Activated B cell treated with CpG ODN at 0.5 μM for 24 hours (primary cell): ENCODE results near the gene RRBP1. TPM values are rescaled to one million over a fixed set of nuclear protein-coding genes. Genes with fewer than 3 reads are reported as not detected.

Experiments
- ATAC-seq: fragments of 200-7000 bp; cut with Tn5 transposase; one replicate; pipeline ENCODE4 v1.10.0; 2021; ENCODE audit warnings: low read depth, mild to moderate bottlenecking, moderate library complexity
- CTCF ChIA-PET: fragments of 350-600 bp; sonication (Branson Sonifier 250); formaldehyde crosslinking; loops from one replicate; lab custom pipeline; 2021; ENCODE audit warnings: antibody characterized with exemption; lab: Charles Lee
- POLR2A ChIA-PET: fragments of 350-600 bp; sonication (Branson Sonifier 250); formaldehyde crosslinking; loops from one replicate; lab custom pipeline; 2021; ENCODE audit warnings: antibody characterized with exemption; lab: Charles Lee
- DNase-seq: peaks from one replicate; pipeline ENCODE4 v3.0.0; 2022
- H3K27ac Mint-ChIP-seq: one replicate; pipeline ENCODE4 v1.8.0; 2020; ENCODE audit warnings: mixed read lengths
- H3K27me3 Mint-ChIP-seq: one replicate; pipeline ENCODE4 v1.8.0; 2021; ENCODE audit warnings: mixed read lengths
- H3K36me3 Mint-ChIP-seq: one replicate; pipeline ENCODE4 v1.8.0; 2021; ENCODE audit warnings: low read depth, mixed read lengths
- H3K4me1 Mint-ChIP-seq: one replicate; pipeline ENCODE4 v1.8.0; 2021; ENCODE audit warnings: mixed read lengths
- H3K4me3 Mint-ChIP-seq: one replicate; pipeline ENCODE4 v1.8.0; 2020; ENCODE audit warnings: mild to moderate bottlenecking, mixed read lengths
- H3K9me3 Mint-ChIP-seq: one replicate; pipeline ENCODE4 v1.8.0; 2020; ENCODE audit warnings: mixed read lengths
- CTCF ChIP-seq: fragments of 200-600 bp; IDR thresholded peaks from one replicate; pipeline ENCODE4 v1.8.0; 2022; ENCODE audit warnings: antibody characterized with exemption, mild to moderate bottlenecking
- intact Hi-C: fragments of 100-400 bp; cut with micrococcal nuclease; formaldehyde crosslinking; loops from one replicate; pipeline ENCODE4 v1.15.1; 2024
- total RNA-seq: library from RNA; stranded (reverse); gene quantifications from 2 replicates; pipeline ENCODE4 v1.2.3, GENCODE V29; 2022

The RRBP1 gene
- total RNA-seq, 1 donor from 2014 or later, result 22.0 TPM

GRCh38 chr20:17675519-17676377 lies 6.3 kb downstream of the RRBP1 start:
- H3K4me3 Mint-ChIP-seq, result no peak overlapping the region
- no peak for ATAC-seq
- no peaks in the 10 kb centered on the region for H3K27me3 Mint-ChIP-seq
- ChIA-PET POLR2A (no interaction called here), CTCF (interaction anchor here (2.0 kb wide), 1 partner anchor 263 kb away, joined by 8 read pairs; no protein-coding TSS in a partner anchor)
- intact Hi-C loops, result no loop called here
- TF ChIP-seq CTCF, result no peak
- DNase-seq, result no peak
- H3K36me3 Mint-ChIP-seq, result no peaks in the 10 kb centered on the region
- H3K27ac Mint-ChIP-seq, result no peak overlapping the region
- no peaks in the 10 kb centered on the region for H3K9me3 Mint-ChIP-seq
- H3K4me1 Mint-ChIP-seq, result peaks cover 22% of the 10 kb centered on the region

- Mint-ChIP-seq H3K4me3 (no peak overlapping the region), H3K4me1 (peaks cover 15% of the 10 kb centered on the region), H3K27ac (no peak overlapping the region), H3K36me3 (no peaks in the 10 kb centered on the region), H3K27me3 (no peaks in the 10 kb centered on the region), H3K9me3 (no peaks in the 10 kb centered on the region)
- DNase-seq (no peak), ATAC-seq (no peak)
- TF ChIP-seq CTCF, result no peak
- ChIA-PET POLR2A (no interaction called here), CTCF (no interaction called here)
- intact Hi-C loops, result no loop called here
These were observed 7.1 kb downstream of the RRBP1 start for GRCh38 chr20:17674722-17675518.

GRCh38 chr20:17673084-17673483 lies 9.0 kb downstream of the RRBP1 start:
- ChIA-PET POLR2A (no interaction called here), CTCF (interaction anchor here (1.0 kb wide), 1 partner anchor 10 kb away, joined by 3 read pairs; no protein-coding TSS in a partner anchor)
- intact Hi-C loops, result no loop called here
- H3K27ac Mint-ChIP-seq, result no peak overlapping the region
- no peak for DNase-seq
- H3K4me3 Mint-ChIP-seq, result no peak overlapping the region
- no peaks in the 10 kb centered on the region for H3K9me3 Mint-ChIP-seq
- H3K4me1 Mint-ChIP-seq, result peaks cover 9% of the 10 kb centered on the region
- TF ChIP-seq CTCF, result no peak
- no peak for ATAC-seq
- H3K27me3 Mint-ChIP-seq, result no peaks in the 10 kb centered on the region
- H3K36me3 Mint-ChIP-seq, result no peaks in the 10 kb centered on the region

- H3K27ac Mint-ChIP-seq, result no peak overlapping the region
- CTCF ChIA-PET, result no interaction called here
These were observed 10.5 kb downstream of the RRBP1 start for GRCh38 chr20:17671565-17671964.

More at GRCh38 chr20:17671565-17671964, 10.5 kb downstream of the RRBP1 start:
- POLR2A ChIA-PET, result no interaction called here
- H3K36me3 Mint-ChIP-seq, result no peaks in the 10 kb centered on the region
- no peak overlapping the region for H3K4me3 Mint-ChIP-seq
- H3K9me3 Mint-ChIP-seq, result no peaks in the 10 kb centered on the region
- intact Hi-C loops, result no loop called here
- no peak for TF ChIP-seq CTCF
- peaks cover 9% of the 10 kb centered on the region for H3K4me1 Mint-ChIP-seq
- DNase-seq (no peak), ATAC-seq (no peak)
- H3K27me3 Mint-ChIP-seq, result no peaks in the 10 kb centered on the region
